Measurements from ENCODE around the gene SETMAR.

DNA sequence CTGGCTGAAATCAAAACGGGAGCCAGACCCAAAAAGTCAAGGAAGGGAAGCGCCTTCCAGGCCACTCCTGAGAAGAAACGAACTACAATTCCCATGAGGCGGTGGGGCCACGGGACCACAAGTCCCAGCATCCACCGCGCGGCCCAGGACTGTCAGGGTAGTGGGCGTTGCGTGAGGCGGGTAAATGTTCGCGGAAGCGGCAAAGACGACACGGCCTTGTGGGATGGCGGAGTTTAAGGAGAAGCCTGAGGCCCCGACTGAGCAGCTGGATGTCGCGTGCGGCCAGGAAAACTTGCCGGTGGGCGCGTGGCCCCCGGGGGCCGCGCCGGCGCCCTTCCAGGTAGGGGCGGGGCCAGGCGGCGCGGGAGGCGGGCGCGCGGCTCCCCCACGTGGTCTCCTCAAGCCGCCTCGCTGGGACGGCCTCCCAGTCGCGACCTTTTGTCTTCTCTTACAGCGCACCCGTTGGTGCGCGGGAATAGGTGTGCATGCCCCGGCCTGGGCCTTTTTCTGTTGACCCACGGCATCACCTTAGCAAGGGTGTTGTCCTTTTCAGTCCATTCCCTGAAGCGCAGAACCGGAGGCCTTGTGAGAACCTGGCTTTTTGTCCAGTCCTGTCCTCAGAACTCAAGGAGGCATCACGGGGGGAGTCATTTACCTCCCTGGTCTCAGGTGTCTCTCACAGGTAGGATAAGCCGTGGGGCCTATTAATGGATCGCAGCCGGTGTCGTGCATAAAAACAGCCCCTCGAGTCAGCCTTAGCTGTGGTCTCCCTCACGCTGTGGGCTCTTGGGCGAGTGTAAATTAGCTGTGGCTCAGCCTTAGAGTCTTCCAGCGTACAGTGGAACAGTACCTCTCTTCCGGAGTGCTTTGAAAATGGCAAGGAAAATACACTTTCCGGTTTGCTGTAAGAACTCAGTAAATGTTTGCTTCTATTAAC, at the start of gene SETMAR:
- TF ChIP-seq, protein P1, sequence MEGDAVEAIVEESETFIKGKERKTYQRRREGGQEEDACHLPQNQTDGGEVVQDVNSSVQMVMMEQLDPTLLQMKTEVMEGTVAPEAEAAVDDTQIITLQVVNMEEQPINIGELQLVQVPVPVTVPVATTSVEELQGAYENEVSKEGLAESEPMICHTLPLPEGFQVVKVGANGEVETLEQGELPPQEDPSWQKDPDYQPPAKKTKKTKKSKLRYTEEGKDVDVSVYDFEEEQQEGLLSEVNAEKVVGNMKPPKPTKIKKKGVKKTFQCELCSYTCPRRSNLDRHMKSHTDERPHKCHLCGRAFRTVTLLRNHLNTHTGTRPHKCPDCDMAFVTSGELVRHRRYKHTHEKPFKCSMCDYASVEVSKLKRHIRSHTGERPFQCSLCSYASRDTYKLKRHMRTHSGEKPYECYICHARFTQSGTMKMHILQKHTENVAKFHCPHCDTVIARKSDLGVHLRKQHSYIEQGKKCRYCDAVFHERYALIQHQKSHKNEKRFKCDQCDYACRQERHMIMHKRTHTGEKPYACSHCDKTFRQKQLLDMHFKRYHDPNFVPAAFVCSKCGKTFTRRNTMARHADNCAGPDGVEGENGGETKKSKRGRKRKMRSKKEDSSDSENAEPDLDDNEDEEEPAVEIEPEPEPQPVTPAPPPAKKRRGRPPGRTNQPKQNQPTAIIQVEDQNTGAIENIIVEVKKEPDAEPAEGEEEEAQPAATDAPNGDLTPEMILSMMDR (conservative IDR thresholded peaks at IDR 0.05 in 1 of 2, IDR thresholded peaks at IDR 0.05 in 1 of 2; ENCODE audit: extremely low read depth in 1 of 2, insufficient read depth in 1 of 2, low read depth in 1 of 2, low read length in 2 of 2): no peak
- no peak for TF ChIP-seq EZH2 (IDR thresholded peaks at IDR 0.05; ENCODE audit: borderline replicate concordance, low read length)

Data from mammary epithelial cell (primary cell).